H1 (cell line): Measurements from ENCODE around the gene GRIP1. TPM values are rescaled to one million over a fixed set of nuclear protein-coding genes. Genes with fewer than 3 reads are reported as not detected.

Source experiments
- CTCF ChIA-PET: fragments of 300-600 bp; sonication (Branson Sonifier 250); formaldehyde crosslinking; loops from one replicate; lab custom pipeline; 2021; ENCODE audit not compliant: partially characterized antibody; lab: Charles Lee
- POLR2A ChIA-PET: fragments of 300-600 bp; sonication (Branson Sonifier 250); formaldehyde crosslinking; loops from one replicate; lab custom pipeline; 2021; ENCODE audit warnings: inconsistent platforms; ENCODE audit not compliant: partially characterized antibody; lab: Charles Lee
- DNase-seq, 2 experiments: peaks; one replicate each; pipeline versions ENCODE4 v3.0.0 to v3.0.0-alpha.2; 2010 to 2022; ENCODE audit warnings: low spot score in 2 of 2, low read depth in 1 of 2, mixed read lengths in 1 of 2
- FAIRE-seq: peaks from 2 replicates; lab custom pipeline; 2011; peaks lifted over from hg19 to GRCh38; lab: Jason Lieb, UNC
- H2AFZ ChIP-seq: 2 replicates; pipeline ENCODE4 v1.8.1; 2012; ENCODE audit warnings: low read length, inconsistent platforms
- H2AK5ac ChIP-seq: 2 replicates; pipeline ENCODE4 v1.6.1; 2013; ENCODE audit warnings: low read depth, low read length
- H2BK120ac ChIP-seq: replicated peaks from 2 replicates; pipeline ENCODE3; 2013; ENCODE audit warnings: low read depth, low read length, inconsistent platforms
- H2BK12ac ChIP-seq: 2 replicates; pipeline ENCODE4 v1.6.1; 2013; ENCODE audit warnings: low read depth, low read length
- H2BK15ac ChIP-seq: 2 replicates; pipeline ENCODE4 v1.6.1; 2013; ENCODE audit warnings: low read length
- H2BK20ac ChIP-seq: 2 replicates; pipeline ENCODE4 v1.6.1; 2013; ENCODE audit warnings: low read length
- H2BK5ac ChIP-seq: 2 replicates; pipeline ENCODE4 v1.6.1; 2013; ENCODE audit warnings: low read depth, low read length
- H3K14ac ChIP-seq: 2 replicates; pipeline ENCODE4 v1.6.1; 2013; ENCODE audit warnings: inconsistent platforms; ENCODE audit not compliant: insufficient read length
- H3K18ac ChIP-seq: 2 replicates; pipeline ENCODE4 v1.6.1; 2013; ENCODE audit warnings: low read length; ENCODE audit errors: extremely low read depth
- H3K23ac ChIP-seq: 2 replicates; pipeline ENCODE4 v1.6.1; 2013; ENCODE audit warnings: inconsistent platforms; ENCODE audit not compliant: insufficient read length
- H3K23me2 ChIP-seq: 2 replicates; pipeline ENCODE4 v1.6.1; 2013; ENCODE audit warnings: low read depth, low read length
- H3K27ac ChIP-seq: 2 replicates; pipeline ENCODE4 v1.6.1; 2011; ENCODE audit warnings: low read depth, low read length, inconsistent platforms
- H3K27me3 ChIP-seq, 4 experiments: replicated peaks in 1 of 4; 1 replicate in 1 of 4; 2 replicates in 3 of 4; pipeline versions ENCODE4 v1.6.1 to v1.8.1; 2011 to 2013; ENCODE audit warnings: low read length in 3 of 4, mild to moderate bottlenecking in 3 of 4, inconsistent platforms in 2 of 4, mixed read lengths in 2 of 4, moderate library complexity in 1 of 4; ENCODE audit not compliant: control insufficient read depth in 3 of 4, insufficient read depth in 3 of 4; ENCODE audit errors: extremely low read depth in 1 of 4
- H3K36me3 ChIP-seq, 4 experiments: 2 replicates each; pipeline versions ENCODE4 v1.6.1 to v1.8.1; 2011 to 2013; ENCODE audit warnings: mild to moderate bottlenecking in 4 of 4, low read length in 3 of 4, moderate library complexity in 2 of 4, control low read depth in 1 of 4, inconsistent platforms in 1 of 4; ENCODE audit not compliant: insufficient read depth in 4 of 4, control insufficient read depth in 2 of 4
- H3K4ac ChIP-seq: replicated peaks from 2 replicates; pipeline ENCODE3; 2013; ENCODE audit warnings: low read length, low read depth, mixed read lengths, inconsistent platforms; ENCODE audit not compliant: insufficient read length
- H3K4me1 ChIP-seq, 4 experiments: replicated peaks in 1 of 4; 1 replicate in 1 of 4; 2 replicates in 3 of 4; pipeline versions ENCODE4 v1.6.1 to v1.8.1; 2011 to 2013; ENCODE audit warnings: low read length in 3 of 4, inconsistent platforms in 2 of 4, mixed read lengths in 1 of 4; ENCODE audit not compliant: insufficient read depth in 4 of 4, control insufficient read depth in 3 of 4
- H3K4me2 ChIP-seq, 2 experiments: 2 replicates each; pipeline versions ENCODE4 v1.6.1 to v1.8.1; 2011 to 2013; ENCODE audit warnings: low read depth in 2 of 2, low read length in 2 of 2, control low read depth in 1 of 2, inconsistent platforms in 1 of 2, mild to moderate bottlenecking in 1 of 2; ENCODE audit not compliant: insufficient read depth in 1 of 2
- H3K4me3 ChIP-seq, 4 experiments: fragments of 200-600, 300-600 bp in 1 of 4; sonication (generic), shearing (Covaris generic), sonication (Bioruptor Twin) in 1 of 4; 2 replicates each; pipeline versions ENCODE4 v1.5.1 to v1.8.1; 2011 to 2016; ENCODE audit warnings: low read length in 4 of 4, low read depth in 3 of 4, control low read depth in 2 of 4, inconsistent platforms in 2 of 4, mild to moderate bottlenecking in 2 of 4, mixed read lengths in 1 of 4, moderate library complexity in 1 of 4; ENCODE audit not compliant: insufficient read depth in 2 of 4; ENCODE audit errors: extremely low read depth in 1 of 4
- H3K56ac ChIP-seq: replicated peaks from 2 replicates; pipeline ENCODE3; 2013; ENCODE audit warnings: low read depth, mild to moderate bottlenecking, mixed read lengths, low read length, inconsistent platforms; ENCODE audit not compliant: insufficient read length
- H3K79me1 ChIP-seq: 2 replicates; pipeline ENCODE4 v1.6.1; 2013; ENCODE audit warnings: low read depth, low read length, control low read depth
- H3K79me2 ChIP-seq, 2 experiments: 2 replicates each; pipeline versions ENCODE4 v1.6.1 to v1.8.1; 2012 to 2013; ENCODE audit warnings: low read length in 2 of 2, mild to moderate bottlenecking in 2 of 2, inconsistent platforms in 1 of 2; ENCODE audit not compliant: insufficient read depth in 2 of 2, control insufficient read depth in 1 of 2
- H3K9ac ChIP-seq, 4 experiments: replicated peaks in 1 of 4; 1 replicate in 1 of 4; 2 replicates in 3 of 4; pipeline versions ENCODE4 v1.6.1 to v1.8.1; 2011 to 2013; ENCODE audit warnings: low read depth in 3 of 4, low read length in 3 of 4, control low read depth in 2 of 4, mild to moderate bottlenecking in 2 of 4, moderate library complexity in 2 of 4, inconsistent platforms in 1 of 4; ENCODE audit errors: extremely low read depth in 1 of 4
- H3K9me3 ChIP-seq, 2 experiments: 2 replicates each; pipeline versions ENCODE4 v1.6.1 to v1.8.1; 2012 to 2013; ENCODE audit warnings: mild to moderate bottlenecking in 2 of 2, moderate library complexity in 2 of 2, control low read depth in 1 of 2, inconsistent platforms in 1 of 2, low read depth in 1 of 2, low read length in 1 of 2, mixed read lengths in 1 of 2; ENCODE audit not compliant: insufficient read depth in 2 of 2
- H4K20me1 ChIP-seq, 2 experiments: replicated peaks in 1 of 2; 2 replicates each; pipeline versions ENCODE3 to v1.8.1; 2011 to 2013; ENCODE audit warnings: inconsistent platforms in 2 of 2, low read length in 2 of 2, mild to moderate bottlenecking in 1 of 2; ENCODE audit not compliant: insufficient read depth in 2 of 2, control insufficient read depth in 1 of 2
- H4K5ac ChIP-seq: 2 replicates; pipeline ENCODE4 v1.6.1; 2013; ENCODE audit warnings: low read length, low read depth, mixed read lengths, inconsistent platforms; ENCODE audit not compliant: insufficient read length
- H4K8ac ChIP-seq: 2 replicates; pipeline ENCODE4 v1.8.0; 2013; ENCODE audit warnings: mild to moderate bottlenecking, moderate library complexity, low read length, inconsistent platforms; ENCODE audit not compliant: insufficient read depth; ENCODE audit errors: extremely low read depth
- H4K91ac ChIP-seq: replicated peaks from 2 replicates; pipeline ENCODE3; 2013; ENCODE audit warnings: low read length, mixed read lengths, inconsistent platforms; ENCODE audit not compliant: insufficient read length
- CEBPB ChIP-seq: IDR thresholded peaks from 2 replicates; pipeline ENCODE4 v1.6.1; 2012; ENCODE audit warnings: low read depth, low read length
- CTBP2 ChIP-seq: IDR thresholded peaks from 2 replicates; pipeline ENCODE4 v1.7.0; 2011; ENCODE audit warnings: borderline replicate concordance, mild to moderate bottlenecking, moderate library complexity, mixed read lengths, low read length; ENCODE audit not compliant: insufficient read depth, insufficient read length
- FOSL1 ChIP-seq: IDR thresholded peaks from 2 replicates; pipeline ENCODE4 v1.6.1; 2011; ENCODE audit warnings: mild to moderate bottlenecking, low read depth, low read length, moderate library complexity; ENCODE audit not compliant: insufficient read depth
- GABPA ChIP-seq: IDR thresholded peaks from 2 replicates; pipeline ENCODE4 v1.6.1; 2011; ENCODE audit warnings: mild to moderate bottlenecking, low read length, moderate library complexity, borderline replicate concordance; ENCODE audit not compliant: insufficient read depth
- RFX5 ChIP-seq: IDR thresholded peaks from 2 replicates; pipeline ENCODE4 v1.6.1; 2011; ENCODE audit warnings: low read depth, low read length, improper control_type of control experiment, borderline replicate concordance
- RXRA ChIP-seq: IDR thresholded peaks from 2 replicates; pipeline ENCODE4 v1.6.1; 2011; ENCODE audit warnings: low read depth, mild to moderate bottlenecking, low read length, moderate library complexity; ENCODE audit not compliant: insufficient read depth
- SIN3A ChIP-seq, 2 experiments: IDR thresholded peaks in 1 of 2; conservative IDR thresholded peaks in 1 of 2; 2 replicates each; pipeline ENCODE4 v1.6.1; 2011 to 2012; ENCODE audit warnings: low read length in 2 of 2, improper control_type of control experiment in 1 of 2, low read depth in 1 of 2, mild to moderate bottlenecking in 1 of 2
- ZNF274 ChIP-seq: IDR thresholded peaks from 2 replicates; pipeline ENCODE4 v1.7.0; 2012; ENCODE audit warnings: low read length, borderline replicate concordance; ENCODE audit errors: extremely low read depth
- WGBS, 2 experiments: shearing (Covaris generic) in 1 of 2; methylation state at CpG; one replicate each; pipeline versions ENCODE4 v1.1.6 to v1.1.7; 2013 to 2015; ENCODE audit warnings: low lambda C conversion rate in 2 of 2, mixed read lengths in 2 of 2, inconsistent platforms in 1 of 2, low coverage in 1 of 2, missing lambda C conversion rate in 1 of 2; ENCODE audit not compliant: insufficient replicate concordance in 2 of 2, insufficient coverage in 1 of 2, insufficient read length in 1 of 2; ENCODE audit errors: extremely low coverage in 1 of 2, missing lambda C conversion rate in 1 of 2; 5-methylcytosine and 5-hydroxymethylcytosine counted together
- polyA plus RNA-seq, 7 experiments: library from polyadenylated mRNA; depleted of rRNA in 3 of 7; stranded (reverse) in 5 of 7; unstranded in 2 of 7; fragments of >200 nt in 5 of 7; fragments of 200-250 nt in 2 of 7; gene quantifications; 1 replicate in 5 of 7; 2 replicates in 1 of 7; 4 replicates in 1 of 7; pipeline versions ENCODE4 v1.2.1 to v1.2.3, GENCODE V29; 2011 to 2013; ENCODE audit warnings: missing spikeins in 2 of 7, mixed read lengths in 2 of 7
- total RNA-seq: library from RNA; stranded (reverse); fragmentation: NEBNext Ultra II Directional; extraction: Animal tissue kit (Norgen Biotek cat#: 25700); gene quantifications from 2 replicates; pipeline ENCODE4 v1.2.1, GENCODE V29; 2021
- TF ChIP-seq, protein P1 (sequence below): IDR thresholded peaks from 2 replicates; pipeline ENCODE4 v1.6.1; 2012; ENCODE audit warnings: inconsistent platforms

The GRIP1 gene
- total and polyA plus RNA-seq, 2 of the 8 experiments (the other 6 are each of a cell fraction or from before 2014, with no cell fraction given), result 4.5 to 27.3 TPM

DNA sequence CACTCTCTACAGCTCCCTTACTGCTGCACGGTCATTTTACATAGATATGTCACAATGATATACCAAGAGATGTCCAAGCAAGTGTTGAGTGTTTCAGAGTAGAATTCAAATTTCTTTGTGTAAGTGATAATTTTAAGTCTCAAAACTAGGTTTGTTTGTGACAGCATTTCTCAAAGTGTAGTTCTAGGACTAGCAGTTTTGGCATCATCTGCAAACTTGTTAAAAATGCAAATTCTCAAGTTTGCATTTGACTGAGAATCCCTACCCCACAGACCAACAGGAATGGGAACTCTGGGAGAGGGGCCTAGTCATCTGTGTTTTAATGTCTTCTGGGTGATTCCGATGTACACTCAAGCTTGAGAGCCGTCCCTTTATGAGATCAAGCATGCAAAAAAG is 279.0 kb downstream of the GRIP1 start:
- 97% methylated on average over 3 of the region's 3 CpGs; no CpG with 5 or more reads in 1 of the 2 experiments for WGBS, 2 experiments
- H3K4me2 ChIP-seq, result no peak overlapping the region
- ChIA-PET POLR2A (interaction anchor here (0.9 kb wide), 1 partner anchor 33 kb away, joined by 3 read pairs; no protein-coding TSS in a partner anchor), CTCF (interaction anchor here (1.3 to 3.2 kb wide), 3 partner anchors 9 to 255 kb away, joined by 5 to 8 read pairs (median 6); no protein-coding TSS in a partner anchor)
- H3K23ac ChIP-seq, result no peak overlapping the region
- no peak overlapping the region for H4K91ac ChIP-seq
- H3K14ac ChIP-seq, result no peak overlapping the region
- H2BK5ac ChIP-seq, result no peak overlapping the region
- no peak overlapping the region for H3K18ac ChIP-seq
- no peaks in the 10 kb centered on the region for H4K20me1 ChIP-seq
- no peak for DNase-seq
- H4K5ac ChIP-seq, result no peak overlapping the region
- no peak overlapping the region for H3K4ac ChIP-seq
- H3K27me3 ChIP-seq, result no peaks in the 10 kb centered on the region
- no peak overlapping the region for H2BK15ac ChIP-seq
- H2BK120ac ChIP-seq, result no peak overlapping the region
- H4K8ac ChIP-seq, result no peak overlapping the region
- H2BK12ac ChIP-seq, result no peak overlapping the region
- H3K23me2 ChIP-seq, result no peaks in the 10 kb centered on the region; the same call in 1 of the 2 replicates
- H3K79me1 ChIP-seq, result no peaks in the 10 kb centered on the region
- no peak overlapping the region for H3K56ac ChIP-seq
- no peaks in the 10 kb centered on the region for H3K4me1 ChIP-seq
- H3K79me2 ChIP-seq, result no peaks in the 10 kb centered on the region
- no peak overlapping the region for H2AFZ ChIP-seq
- no peak for TF ChIP-seq RXRA
- TF ChIP-seq, protein P1, sequence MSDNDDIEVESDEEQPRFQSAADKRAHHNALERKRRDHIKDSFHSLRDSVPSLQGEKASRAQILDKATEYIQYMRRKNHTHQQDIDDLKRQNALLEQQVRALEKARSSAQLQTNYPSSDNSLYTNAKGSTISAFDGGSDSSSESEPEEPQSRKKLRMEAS, result no peak
- TF ChIP-seq ZNF274, result no peak
- TF ChIP-seq FOSL1, result no peak
- no peak for TF ChIP-seq CEBPB
- no peak for TF ChIP-seq RFX5
- no peak for TF ChIP-seq SIN3A (conservative IDR thresholded peaks at IDR 0.05 in 1 of 2, IDR thresholded peaks at IDR 0.05 in 1 of 2; ENCODE audit: low read depth in 1 of 2, low read length in 2 of 2)
- TF ChIP-seq GABPA, result no peak
- no peak for TF ChIP-seq CTBP2
- no peaks in the 10 kb centered on the region for H3K9me3 ChIP-seq
- no peaks in the 10 kb centered on the region for H3K36me3 ChIP-seq
- no peak overlapping the region for H3K27ac ChIP-seq
- H2AK5ac ChIP-seq, result no peak overlapping the region
- H3K4me3 ChIP-seq, result no peak overlapping the region
- H3K9ac ChIP-seq, result no peak overlapping the region
- H2BK20ac ChIP-seq, result no peak overlapping the region
- no peak for FAIRE-seq
